AG04449 (cell line): ENCODE measurements around the gene HOXC9.

ENCODE experiments used
- CTCF ChIA-PET: fragments of 350-600 bp; formaldehyde crosslinking; extraction: SDS; loops from one replicate; lab custom pipeline; 2021; ENCODE audit warnings: antibody characterized with exemption; lab: Yijun Ruan, JAX
- POLR2A ChIA-PET: fragments of 400-600, 350-600 bp; formaldehyde crosslinking; extraction: SDS; loops from one replicate; lab custom pipeline; 2020; ENCODE audit warnings: antibody characterized with exemption, inconsistent platforms; lab: Yijun Ruan, JAX
- DNase-seq: peaks from one replicate; pipeline ENCODE4 v3.0.0-alpha.2; 2010; ENCODE audit warnings: low read depth, low spot score
- H3K4me3 ChIP-seq: 2 replicates; pipeline ENCODE4 v1.5.1; 2011; ENCODE audit warnings: low read depth, mild to moderate bottlenecking, control low read depth, low read length
- CTCF ChIP-seq: IDR thresholded peaks from one replicate; pipeline ENCODE4 v1.5.1; 2011; ENCODE audit warnings: mild to moderate bottlenecking, moderate library complexity, low read length, control low read depth, inconsistent platforms; ENCODE audit not compliant: insufficient read depth; ENCODE audit errors: missing control alignments

HOXC9 gene

GRCh38 chr12:54036620-54037359, 36.8 kb downstream of the HOXC9 start:
- DNase-seq = no peak
- CTCF ChIA-PET = interaction anchor here (1.0 to 23.4 kb wide), 7 partner anchors 7 to 177 kb away, joined by 4 to 908 read pairs (median 11); partner anchors contain the start of genes HOXC10, HOXC6, HOXC8 and HOXC9
- no peak overlapping the region for H3K4me3 ChIP-seq
- POLR2A ChIA-PET = interaction anchor here (0.6 kb wide), 1 partner anchor 28 kb away, joined by 5 read pairs; the partner anchor contains the start of gene HOXC8
- TF ChIP-seq CTCF = peak; percentile 59

- ChIA-PET CTCF (interaction anchor here (1.0 to 23.4 kb wide), 7 partner anchors 10 to 160 kb away, joined by 3 to 908 read pairs (median 5); partner anchors contain the start of genes HOXC10, HOXC4, HOXC6 and HOXC8), POLR2A (interaction anchor here (0.6 to 0.7 kb wide), 3 partner anchors 29 to 158 kb away, joined by 3 to 5 read pairs (median 3); partner anchors contain the start of gene HOXC8)
- H3K4me3 ChIP-seq = no peak overlapping the region
- DNase-seq = no peak
- TF ChIP-seq CTCF = no peak
These were observed 37.7 kb downstream of the HOXC9 start for GRCh38 chr12:54037360-54038283.

GRCh38 chr12:54038284-54038870, 38.4 kb downstream of the HOXC9 start:
- TF ChIP-seq CTCF = no peak
- no peak overlapping the region for H3K4me3 ChIP-seq
- ChIA-PET CTCF (interaction anchor here (1.0 to 23.4 kb wide), 5 partner anchors 12 to 159 kb away, joined by 3 to 908 read pairs (median 7); partner anchors contain the start of genes HOXC4, HOXC8, HOXC9 and SMUG1), POLR2A (interaction anchor here (0.7 kb wide), 2 partner anchors 31 to 157 kb away, joined by 3 read pairs; no protein-coding TSS in a partner anchor)
- DNase-seq = no peak

- ChIA-PET POLR2A (interaction anchor here (0.7 kb wide), 1 partner anchor 156 kb away, joined by 3 read pairs; no protein-coding TSS in a partner anchor), CTCF (interaction anchor here (1.2 to 23.4 kb wide), 5 partner anchors 12 to 159 kb away, joined by 3 to 908 read pairs (median 7); partner anchors contain the start of genes HOXC8, HOXC9 and SMUG1)
These were observed 39.0 kb downstream of the HOXC9 start for GRCh38 chr12:54038871-54039414.

More at GRCh38 chr12:54038871-54039414, 39.0 kb downstream of the HOXC9 start:
- DNase-seq = no peak
- no peak for TF ChIP-seq CTCF
- no peak overlapping the region for H3K4me3 ChIP-seq
